ENCODE measurements around the gene LIPK.

GRCh38 chr10:88762906-88763305 is 56.9 kb downstream of the LIPK start:
- no peak for TF ChIP-seq CTCF (IDR thresholded peaks at IDR 0.05 in 4 of 5, conservative IDR thresholded peaks at IDR 0.05 in 1 of 5)
- no peak for TF ChIP-seq POLR2A (IDR thresholded peaks at IDR 0.05)

Data from gastrocnemius medialis (tissue), 4 donors.